DMS 273 (cell line): ENCODE data around the gene GRIK2.

Source experiments
- DNase-seq: peaks from one replicate; lab custom pipeline; 2025; ENCODE audit not compliant: unreplicated experiment; lab: John Stamatoyannopoulos, UW

GRIK2 gene

DNA sequence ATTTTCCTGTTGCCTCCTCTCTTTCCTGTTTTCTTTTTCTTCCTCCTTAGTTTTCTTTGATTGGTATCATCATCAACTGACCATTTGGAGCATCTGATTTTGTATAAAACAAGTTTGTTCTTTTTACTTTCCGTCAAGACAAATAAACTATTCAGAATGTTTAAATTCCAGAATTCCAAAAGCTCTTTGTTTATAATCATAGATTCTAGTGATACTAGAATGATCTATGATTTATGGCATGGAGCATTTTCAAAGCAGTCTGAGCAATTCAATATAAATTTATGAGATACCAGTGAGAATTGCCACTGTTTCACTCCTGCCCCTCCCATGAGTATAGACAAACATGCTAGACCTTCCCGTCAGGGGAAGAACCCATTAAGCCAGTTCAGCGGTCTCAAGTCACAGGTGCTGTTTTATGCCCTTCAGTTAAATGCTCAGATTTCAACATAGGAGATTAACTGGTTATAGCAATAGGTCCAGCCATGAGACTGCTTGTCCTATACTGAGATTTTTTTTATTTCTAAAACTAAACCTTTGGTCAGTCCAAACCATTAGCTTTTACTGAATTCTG is 60.7 kb downstream of the GRIK2 start:
- peak; percentile 21 for DNase-seq

DNA sequence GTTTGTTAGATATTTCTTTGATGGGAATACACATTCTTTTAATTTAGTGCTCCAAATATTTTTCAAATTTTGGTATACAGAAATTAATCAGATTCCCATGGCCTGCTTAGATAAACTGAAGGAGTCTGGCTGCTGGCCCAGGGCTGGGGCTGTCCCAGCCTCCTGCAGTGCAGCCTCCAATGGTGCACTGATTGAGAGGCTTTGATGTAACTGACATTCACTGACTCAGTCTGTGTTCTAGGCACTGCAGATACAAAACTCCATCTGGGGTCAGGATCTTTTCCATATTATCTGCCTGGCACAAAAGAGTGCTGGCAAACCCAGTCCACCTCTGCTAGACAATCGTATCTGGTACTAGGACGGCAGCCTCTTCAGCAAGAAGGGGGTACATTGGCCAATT is 64.8 kb downstream of the GRIK2 start:
- peak; percentile 39 for DNase-seq

DNA sequence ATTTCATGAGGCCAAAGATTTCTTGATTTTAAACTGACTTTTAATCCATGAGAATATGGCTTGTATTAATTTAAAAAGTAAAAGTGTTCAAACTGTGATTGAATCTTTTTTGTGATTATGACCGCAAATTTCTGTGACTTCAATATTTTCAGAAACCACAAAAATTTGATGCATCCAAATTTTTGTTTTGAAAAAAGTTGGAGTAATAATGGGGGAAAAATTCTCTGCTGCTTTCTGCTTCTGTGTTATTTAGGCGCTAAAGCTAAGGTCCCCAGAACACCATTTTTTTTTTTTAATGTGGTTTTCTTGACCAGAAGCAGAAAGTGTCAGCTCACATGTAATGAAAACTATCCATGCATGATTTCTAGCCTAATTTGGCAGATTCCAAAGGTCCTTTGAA is 65.3 kb downstream of the GRIK2 start:
- no peak for DNase-seq

DNA sequence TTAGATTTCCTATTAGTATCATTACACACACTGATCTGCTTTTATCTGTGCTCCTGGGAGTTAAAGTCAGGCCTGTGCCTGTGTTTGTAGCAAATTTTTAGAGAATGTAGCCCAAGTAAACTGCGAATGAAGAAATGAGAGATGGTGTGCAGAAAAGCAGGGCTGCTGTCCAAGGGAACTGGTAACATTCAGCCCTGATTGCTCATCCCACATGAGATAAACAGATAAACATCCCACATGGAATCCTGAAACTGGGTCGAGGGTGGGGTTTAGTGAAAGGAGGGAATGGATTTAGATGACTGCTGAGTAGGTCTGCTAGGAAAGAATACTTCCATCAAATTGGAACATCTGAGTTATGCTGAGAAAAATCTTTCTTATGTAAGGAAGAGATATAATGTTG is 69.1 kb downstream of the GRIK2 start:
- DNase-seq, result no peak

DNA sequence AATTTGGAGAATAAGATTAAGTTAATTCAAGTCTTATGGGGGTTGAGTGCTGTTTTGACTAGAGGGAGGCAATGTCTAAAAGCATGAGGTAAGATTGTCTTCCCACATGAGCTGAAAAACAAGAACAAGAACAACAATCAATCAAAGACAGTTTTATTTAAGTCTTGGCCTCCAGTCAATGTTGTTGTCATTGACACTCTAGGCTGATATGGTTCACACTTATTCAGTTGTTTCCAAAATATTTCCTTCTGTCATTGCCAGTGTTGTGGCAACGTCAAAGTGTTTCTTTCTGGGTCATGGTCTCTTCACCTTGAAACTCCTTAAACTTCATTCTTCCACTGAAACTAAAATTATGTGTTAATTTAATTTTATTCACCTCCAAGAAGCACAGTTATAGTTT is 72.4 kb downstream of the GRIK2 start:
- DNase-seq, result no peak

DNA sequence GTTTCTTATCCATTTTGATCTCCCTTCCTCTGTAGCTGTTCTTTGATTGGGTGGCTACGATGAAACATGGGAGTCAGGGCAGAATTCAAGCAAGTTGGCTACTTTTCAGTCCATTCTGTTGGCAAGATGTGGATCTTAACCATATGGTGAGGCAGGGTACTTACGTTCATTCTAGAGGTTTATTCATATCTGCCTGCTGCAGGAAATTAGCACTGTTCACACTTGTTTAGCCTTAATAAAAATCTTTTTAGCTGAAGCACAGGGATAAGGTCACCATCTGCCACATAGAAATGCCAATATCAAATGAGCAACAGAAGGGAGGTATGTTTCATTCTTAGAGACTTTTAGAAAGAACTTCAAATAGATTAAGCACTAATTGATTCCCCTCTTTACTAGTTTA is 83.9 kb downstream of the GRIK2 start:
- peak; percentile 96 for DNase-seq

- no peak for DNase-seq
Measured at GRCh38 chr6:101478891-101479290, 85.4 kb downstream of the GRIK2 start.

GRCh38 chr6:101482606-101483005 is 89.1 kb downstream of the GRIK2 start:
- DNase-seq, result no peak

DNA sequence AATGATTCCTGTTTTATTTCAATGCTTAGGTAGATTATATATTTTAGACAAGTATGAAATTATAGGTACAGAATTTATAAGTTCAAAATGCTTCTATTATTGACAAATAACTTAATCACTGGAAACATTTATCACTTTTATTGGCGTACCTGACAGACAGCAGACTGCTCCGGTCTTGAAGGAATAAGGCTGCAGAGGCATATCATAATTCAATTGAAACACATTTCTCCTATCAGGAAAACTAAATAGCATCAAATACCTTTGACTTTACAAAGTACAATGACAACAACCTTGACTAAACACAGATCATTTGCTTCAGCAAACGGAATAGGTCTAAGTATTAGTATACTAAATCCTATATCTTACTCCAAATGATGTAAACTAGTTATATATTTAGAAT is 91.3 kb downstream of the GRIK2 start:
- DNase-seq, result no peak

DNA sequence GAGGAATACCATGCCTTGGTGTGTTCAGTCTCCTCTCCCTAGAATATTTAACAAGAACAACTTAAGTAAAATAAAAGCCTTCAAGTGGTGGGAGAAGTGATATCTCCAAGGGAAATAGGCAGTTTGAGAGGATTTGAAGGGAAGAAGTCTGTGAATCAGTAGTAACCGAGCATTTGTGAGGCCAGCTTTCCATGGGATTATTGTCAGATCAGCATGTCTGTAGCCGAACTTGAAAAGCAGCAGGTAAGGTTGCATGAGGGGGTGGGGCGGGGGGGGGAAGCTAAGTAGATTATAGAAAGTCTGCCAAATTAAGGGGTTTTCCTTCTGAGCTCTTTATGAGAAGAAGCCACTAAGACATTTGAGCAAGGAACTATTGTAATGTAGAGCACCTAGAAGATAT is 92.6 kb downstream of the GRIK2 start:
- DNase-seq, result no peak

DNA sequence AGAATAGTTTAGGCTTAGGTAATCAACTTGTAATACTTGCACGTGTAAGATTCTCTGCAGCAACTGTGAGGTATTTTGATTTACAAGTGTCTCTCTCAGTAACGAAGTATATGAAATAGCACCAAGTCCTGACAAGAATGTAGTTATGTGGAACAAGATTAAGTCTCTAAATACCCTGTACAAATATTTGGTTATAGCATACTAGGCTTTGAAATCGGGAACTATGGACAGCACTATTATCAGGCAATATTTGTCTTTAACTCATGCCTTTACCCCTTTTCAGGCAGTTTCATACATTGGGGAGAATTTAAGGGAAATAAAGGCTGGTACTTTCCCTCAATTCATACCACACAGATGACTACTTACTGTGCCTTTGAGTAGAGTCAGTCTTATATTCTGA is 93.2 kb downstream of the GRIK2 start:
- no peak for DNase-seq

- DNase-seq, result no peak
Measured at GRCh38 chr6:101489456-101489855, 95.9 kb downstream of the GRIK2 start.

DNA sequence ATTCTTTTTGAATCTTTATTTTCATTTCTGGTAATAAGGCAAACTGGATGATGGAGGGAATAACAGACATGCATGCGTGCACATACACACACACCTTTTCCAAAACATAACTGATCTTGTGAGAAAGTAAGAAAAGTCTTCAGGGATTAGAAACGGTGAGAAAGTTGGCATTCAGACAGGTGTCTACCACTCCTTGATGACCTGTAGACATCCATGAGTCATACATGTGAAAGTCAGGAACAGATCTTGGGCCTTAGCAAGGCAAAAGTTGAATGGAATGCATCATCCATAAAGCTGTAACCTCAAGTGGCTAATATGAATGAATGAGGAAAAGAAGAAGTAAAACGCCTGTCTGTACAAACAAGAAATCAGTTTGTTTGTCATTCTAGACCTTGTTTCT is 97.3 kb downstream of the GRIK2 start:
- DNase-seq, result no peak

DNA sequence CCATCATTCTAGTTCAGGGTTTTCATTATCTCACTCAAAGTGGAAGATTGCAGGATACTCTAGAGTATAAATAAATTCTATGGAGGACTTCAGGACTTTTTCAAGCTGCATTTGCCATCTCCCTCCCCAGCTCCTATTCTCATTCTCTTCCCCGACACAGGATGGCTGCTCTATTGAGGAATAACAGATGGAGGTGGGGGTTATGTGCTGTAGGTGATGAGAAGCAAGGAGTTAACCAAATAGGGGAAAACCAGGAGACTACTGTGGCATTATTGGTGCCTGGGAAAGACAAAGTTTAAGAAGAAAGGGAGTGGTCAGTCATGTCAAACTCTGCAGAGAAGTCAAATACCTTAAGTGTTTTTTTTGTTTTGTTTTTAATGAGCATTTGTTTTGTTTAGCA is 109.3 kb downstream of the GRIK2 start:
- no peak for DNase-seq

- no peak for DNase-seq
Measured at GRCh38 chr6:101509536-101509935, 116.0 kb downstream of the GRIK2 start.

DNA sequence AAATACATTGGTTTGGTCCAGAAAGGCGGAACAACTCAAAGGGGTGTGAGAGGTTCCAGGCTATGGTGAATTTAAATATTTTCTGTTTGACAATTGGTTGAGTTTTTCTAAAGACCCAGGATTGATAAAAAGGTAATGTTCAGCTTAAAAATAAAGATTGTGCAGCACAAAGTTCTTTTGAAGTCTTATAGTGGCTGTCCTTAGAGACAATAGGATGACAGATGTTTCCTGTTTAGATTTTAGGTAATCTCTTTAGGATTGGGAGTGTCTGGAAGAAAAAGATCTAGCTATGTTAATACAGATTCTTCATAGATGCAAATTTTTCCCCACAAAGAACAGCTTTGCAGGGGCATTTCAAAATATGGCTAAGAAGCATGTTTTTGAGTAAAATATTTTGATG is 119.7 kb downstream of the GRIK2 start:
- no peak for DNase-seq

DNA sequence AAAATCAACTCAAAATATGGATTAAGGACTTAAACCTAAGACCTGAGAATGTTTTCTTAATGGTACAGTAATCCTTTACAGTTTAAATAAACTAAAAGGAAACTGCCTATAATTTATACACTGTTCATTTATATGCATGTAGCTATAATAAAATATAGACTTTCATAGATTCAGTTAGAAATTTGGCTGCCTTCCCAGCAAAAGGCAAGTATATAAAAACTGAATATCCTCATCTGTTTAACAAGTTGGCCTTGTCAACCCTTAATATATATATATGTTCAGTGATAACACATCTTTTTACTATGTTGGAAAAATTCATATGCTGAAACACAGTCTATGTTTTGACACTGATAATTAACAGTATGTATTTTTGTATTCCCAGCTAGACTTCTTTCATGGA is 123.1 kb downstream of the GRIK2 start:
- DNase-seq, result no peak

DNA sequence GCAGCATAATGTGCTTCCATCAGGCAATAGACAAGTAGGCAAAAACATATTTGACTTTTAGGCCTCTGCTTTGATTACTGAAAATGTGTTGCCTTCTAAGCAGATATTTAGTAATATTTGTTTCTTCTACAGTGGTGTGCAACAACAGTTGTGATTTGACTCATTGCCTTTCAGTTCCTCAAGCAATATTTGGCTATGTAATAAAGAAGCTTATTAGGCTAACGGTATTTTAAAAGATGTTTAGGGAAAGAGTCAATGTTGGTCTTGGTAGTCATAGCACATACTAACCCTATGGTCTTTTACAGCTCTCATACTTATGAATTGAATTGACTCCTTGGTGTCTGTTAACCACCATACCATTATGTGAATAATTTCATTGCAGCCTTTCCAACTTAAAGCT is 124.1 kb downstream of the GRIK2 start:
- DNase-seq, result no peak

- DNase-seq, result no peak
Measured at GRCh38 chr6:101522254-101522653, 128.7 kb downstream of the GRIK2 start.

- DNase-seq, result no peak
Measured at GRCh38 chr6:101527467-101527866, 134.0 kb downstream of the GRIK2 start.

DNA sequence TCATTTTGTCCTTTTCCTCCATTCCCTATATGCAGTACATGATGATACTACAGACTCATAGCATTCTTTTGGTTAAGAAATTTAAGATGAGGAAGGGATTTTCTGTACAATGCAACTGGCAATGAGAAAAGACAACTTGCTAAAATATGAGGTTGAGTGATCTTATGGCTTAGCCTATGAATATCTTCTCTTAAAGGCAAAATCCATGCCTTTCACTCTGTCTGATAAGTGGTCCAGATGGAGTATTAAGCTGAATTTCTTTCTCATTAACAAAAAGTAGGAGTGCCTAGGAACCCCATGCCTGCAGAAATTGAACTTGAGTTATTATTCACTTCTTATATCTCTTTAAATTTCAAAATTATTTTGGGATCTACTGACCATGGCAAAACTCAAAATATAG is 135.3 kb downstream of the GRIK2 start:
- no peak for DNase-seq

DNA sequence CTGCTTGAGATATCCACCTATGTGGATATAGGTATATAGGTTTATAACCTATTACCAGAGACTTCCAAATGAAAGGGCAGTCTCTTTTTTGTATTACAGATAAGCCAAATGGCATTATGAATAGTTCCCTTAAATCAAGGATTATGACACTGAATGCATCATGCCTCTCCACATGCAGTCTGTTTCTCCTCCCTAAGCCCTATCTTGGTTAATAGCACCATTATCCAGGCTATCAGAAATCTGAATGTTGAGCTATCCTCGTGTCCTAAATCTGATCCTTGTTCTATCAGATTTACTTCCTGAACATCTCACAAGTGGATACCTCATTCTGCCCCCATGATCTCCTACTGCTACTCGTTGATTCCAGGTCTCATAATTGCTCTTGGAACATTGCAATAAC is 138.0 kb downstream of the GRIK2 start:
- DNase-seq, result no peak

DNA sequence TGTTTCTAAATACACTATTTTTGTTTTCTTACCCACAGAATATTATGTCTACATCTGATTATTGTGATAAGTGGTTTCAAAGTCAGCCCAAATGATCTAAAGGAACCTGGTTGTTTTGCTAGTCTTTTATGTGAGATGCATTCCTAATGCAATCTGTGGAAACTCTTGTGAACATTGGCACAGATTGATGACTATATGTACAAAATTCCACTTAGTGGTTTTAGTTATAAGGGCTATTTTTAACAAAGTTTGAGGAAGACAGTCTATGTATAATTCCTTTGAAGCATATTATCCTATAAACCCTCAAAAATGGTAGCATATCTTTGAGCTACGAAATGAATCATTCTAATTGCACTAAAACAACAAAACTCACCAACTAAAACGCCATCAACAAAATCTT is 140.9 kb downstream of the GRIK2 start:
- DNase-seq, result no peak

GRCh38 chr6:101534821-101535220 is 141.3 kb downstream of the GRIK2 start:
- DNase-seq, result no peak
